Dendritic cell treated with granulocyte-macrophage colony-stimulating factor and Interleukin-4, amounts not matched to agents 40 ng/mL and 50 ng/mL, for 4 days (primary cell): ENCODE data around the gene RET.
A peak's percentile ranks its signal among the peaks of the same experiment; 100 is the strongest.

Source experiments
- H3K27ac Mint-ChIP-seq: one replicate; pipeline ENCODE4 v1.8.0; 2022; ENCODE audit warnings: mild to moderate bottlenecking, mixed read lengths
- H3K27me3 Mint-ChIP-seq: one replicate; pipeline ENCODE4 v1.8.0; 2022; ENCODE audit warnings: mild to moderate bottlenecking, mixed read lengths
- H3K36me3 Mint-ChIP-seq: one replicate; pipeline ENCODE4 v1.8.0; 2022; ENCODE audit warnings: low read depth, mixed read lengths
- H3K4me1 Mint-ChIP-seq: one replicate; pipeline ENCODE4 v1.8.0; 2022; ENCODE audit warnings: low read depth, mixed read lengths
- H3K4me3 Mint-ChIP-seq: one replicate; pipeline ENCODE4 v1.8.0; 2022; ENCODE audit warnings: mild to moderate bottlenecking, moderate library complexity, mixed read lengths
- H3K9me3 Mint-ChIP-seq: one replicate; pipeline ENCODE4 v1.8.0; 2022; ENCODE audit warnings: mixed read lengths
- intact Hi-C: fragments of 100-400 bp; cut with micrococcal nuclease; formaldehyde crosslinking; loops from one replicate; pipeline ENCODE4 v1.15.0; 2022

RET gene

GRCh38 chr10:43125274-43125845, 48.5 kb downstream of the RET start:
- H3K36me3 Mint-ChIP-seq: no peaks in the 10 kb centered on the region
- H3K27ac Mint-ChIP-seq: peak overlapping the region; percentile 88
- intact Hi-C loops: no loop called here
- H3K4me3 Mint-ChIP-seq: no peak overlapping the region
- H3K9me3 Mint-ChIP-seq: no peaks in the 10 kb centered on the region
- H3K4me1 Mint-ChIP-seq: peaks cover 87% of the 10 kb centered on the region
- H3K27me3 Mint-ChIP-seq: no peaks in the 10 kb centered on the region

GRCh38 chr10:43125881-43126731, 49.2 kb downstream of the RET start:
- Mint-ChIP-seq H3K4me1 (peaks cover 87% of the 10 kb centered on the region), H3K9me3 (no peaks in the 10 kb centered on the region), H3K27me3 (no peaks in the 10 kb centered on the region), H3K4me3 (peak overlapping the region; percentile 18), H3K36me3 (no peaks in the 10 kb centered on the region), H3K27ac (peak overlapping the region; percentile 88)
- intact Hi-C loops: no loop called here

GRCh38 chr10:43126759-43127424, 50.0 kb downstream of the RET start:
- H3K4me3 Mint-ChIP-seq: peak overlapping the region; percentile 18
- no peaks in the 10 kb centered on the region for H3K9me3 Mint-ChIP-seq
- peak overlapping the region; percentile 88 for H3K27ac Mint-ChIP-seq
- no peaks in the 10 kb centered on the region for H3K36me3 Mint-ChIP-seq
- intact Hi-C loops: no loop called here
- H3K27me3 Mint-ChIP-seq: no peaks in the 10 kb centered on the region
- peaks cover 87% of the 10 kb centered on the region for H3K4me1 Mint-ChIP-seq

GRCh38 chr10:43127442-43127841, 50.6 kb downstream of the RET start:
- no peaks in the 10 kb centered on the region for H3K36me3 Mint-ChIP-seq
- intact Hi-C loops: no loop called here
- no peak overlapping the region for H3K4me3 Mint-ChIP-seq
- peak overlapping the region; percentile 88 for H3K27ac Mint-ChIP-seq
- H3K27me3 Mint-ChIP-seq: no peaks in the 10 kb centered on the region
- H3K4me1 Mint-ChIP-seq: peaks cover 86% of the 10 kb centered on the region
- no peaks in the 10 kb centered on the region for H3K9me3 Mint-ChIP-seq

GRCh38 chr10:43128331-43128730, 51.5 kb downstream of the RET start:
- Mint-ChIP-seq H3K9me3 (no peaks in the 10 kb centered on the region), H3K4me3 (no peak overlapping the region), H3K27me3 (no peaks in the 10 kb centered on the region), H3K4me1 (peaks cover 85% of the 10 kb centered on the region), H3K27ac (peak overlapping the region; percentile 88), H3K36me3 (no peaks in the 10 kb centered on the region)
- intact Hi-C loops: no loop called here

DNA sequence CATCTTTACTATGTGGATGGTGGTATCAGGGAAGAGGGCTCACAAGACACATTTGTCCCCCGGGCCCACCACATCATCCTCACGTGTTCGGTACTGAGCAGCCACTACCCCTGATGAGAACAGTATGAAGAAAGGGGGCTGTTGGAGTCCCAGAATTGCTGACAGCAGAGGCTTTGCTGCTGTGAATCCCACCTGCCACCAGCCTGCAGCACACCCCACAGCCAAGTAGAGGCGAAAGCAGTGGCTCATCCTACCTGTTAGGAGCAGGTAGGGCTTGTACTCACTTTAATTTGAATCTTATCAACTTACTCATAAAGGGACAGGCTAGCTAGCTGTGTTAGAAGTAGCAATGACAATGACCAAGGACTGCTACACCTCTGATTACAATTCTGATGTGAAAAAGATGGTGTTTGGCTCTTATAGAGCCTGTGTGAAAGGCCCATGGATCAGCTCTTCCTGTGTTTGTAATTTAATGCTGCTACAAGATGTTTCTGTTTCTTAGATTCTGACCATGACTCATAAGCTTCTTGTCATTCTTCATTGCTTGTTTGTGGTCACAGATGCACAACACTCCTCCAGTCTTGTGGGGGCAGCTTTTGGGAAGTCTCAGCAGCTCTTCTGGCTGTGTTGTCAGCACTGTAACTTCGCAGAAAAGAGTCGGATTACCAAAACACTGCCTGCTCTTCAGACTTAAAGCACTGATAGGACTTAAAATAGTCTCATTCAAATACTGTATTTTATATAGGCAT, 52.3 kb downstream of the RET start:
- Mint-ChIP-seq H3K27me3 (no peaks in the 10 kb centered on the region), H3K4me3 (no peak overlapping the region), H3K4me1 (peaks cover 85% of the 10 kb centered on the region)

DNA sequence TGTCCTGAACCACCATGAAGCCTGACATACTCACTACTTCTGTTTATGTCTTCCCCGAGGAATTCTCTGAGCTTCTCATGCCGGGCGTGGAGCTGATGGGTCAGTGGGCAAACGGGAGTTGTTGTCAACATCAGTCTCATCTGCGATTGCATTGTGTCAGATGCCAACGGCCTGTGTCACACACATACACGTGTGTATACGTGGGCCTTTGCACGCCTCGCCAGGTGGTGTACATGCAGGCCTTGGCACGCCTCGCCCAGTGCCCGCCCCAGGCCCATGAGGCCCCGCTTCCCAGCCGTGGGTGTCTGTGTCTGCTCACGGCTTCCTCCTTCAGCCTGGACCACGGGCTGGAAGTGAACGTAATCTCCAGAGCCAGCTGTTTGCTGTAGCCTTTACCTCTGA, 53.9 kb downstream of the RET start:
- Mint-ChIP-seq H3K36me3 (no peaks in the 10 kb centered on the region), H3K4me1 (peaks cover 84% of the 10 kb centered on the region), H3K4me3 (no peak overlapping the region), H3K27ac (peak overlapping the region; percentile 78), H3K27me3 (no peaks in the 10 kb centered on the region), H3K9me3 (no peaks in the 10 kb centered on the region)
- intact Hi-C loops: no loop called here

More for the DNA sequence above, 52.3 kb downstream of the RET start:
- intact Hi-C loops: no loop called here
- Mint-ChIP-seq H3K27ac (peak overlapping the region; percentile 88), H3K36me3 (no peaks in the 10 kb centered on the region), H3K9me3 (no peaks in the 10 kb centered on the region)

GRCh38 chr10:43131256-43131655, 54.4 kb downstream of the RET start:
- Mint-ChIP-seq H3K36me3 (peaks cover 3% of the 10 kb centered on the region), H3K4me1 (peaks cover 84% of the 10 kb centered on the region), H3K9me3 (no peaks in the 10 kb centered on the region), H3K27ac (peak overlapping the region; percentile 78), H3K27me3 (no peaks in the 10 kb centered on the region), H3K4me3 (no peak overlapping the region)
- intact Hi-C loops: no loop called here

- Mint-ChIP-seq H3K4me3 (no peak overlapping the region), H3K27ac (peak overlapping the region; percentile 78), H3K4me1 (peaks cover 81% of the 10 kb centered on the region), H3K9me3 (no peaks in the 10 kb centered on the region), H3K27me3 (no peaks in the 10 kb centered on the region), H3K36me3 (peaks cover 5% of the 10 kb centered on the region)
- intact Hi-C loops: no loop called here
These were observed 55.0 kb downstream of the RET start for GRCh38 chr10:43131906-43132305.

- Mint-ChIP-seq H3K9me3 (no peaks in the 10 kb centered on the region), H3K36me3 (peaks cover 13% of the 10 kb centered on the region), H3K27ac (peak overlapping the region; percentile 78), H3K27me3 (no peaks in the 10 kb centered on the region), H3K4me1 (peaks cover 76% of the 10 kb centered on the region), H3K4me3 (peak overlapping the region; percentile 50)
- intact Hi-C loops: no loop called here
These were observed 56.3 kb downstream of the RET start for GRCh38 chr10:43132867-43133787.

GRCh38 chr10:43134126-43134905, 57.4 kb downstream of the RET start:
- Mint-ChIP-seq H3K36me3 (peaks cover 22% of the 10 kb centered on the region), H3K27me3 (no peaks in the 10 kb centered on the region), H3K4me3 (no peak overlapping the region), H3K4me1 (peaks cover 65% of the 10 kb centered on the region), H3K9me3 (no peaks in the 10 kb centered on the region), H3K27ac (no peak overlapping the region)
- intact Hi-C loops: no loop called here

- intact Hi-C loops: no loop called here
- H3K27ac Mint-ChIP-seq: no peak overlapping the region
- H3K36me3 Mint-ChIP-seq: peaks cover 29% of the 10 kb centered on the region
- H3K27me3 Mint-ChIP-seq: no peaks in the 10 kb centered on the region
- no peak overlapping the region for H3K4me3 Mint-ChIP-seq
- H3K9me3 Mint-ChIP-seq: no peaks in the 10 kb centered on the region
- H3K4me1 Mint-ChIP-seq: peaks cover 70% of the 10 kb centered on the region
These were observed 58.2 kb downstream of the RET start for GRCh38 chr10:43135064-43135463.
